Measurements from ENCODE around the gene FGF6.
"Not testable (repeated sequence)": the region's sequence is repeated elsewhere in the genome, so short reads cannot be mapped to it uniquely, and the experiment has no call there.

The FGF6 gene

DNA sequence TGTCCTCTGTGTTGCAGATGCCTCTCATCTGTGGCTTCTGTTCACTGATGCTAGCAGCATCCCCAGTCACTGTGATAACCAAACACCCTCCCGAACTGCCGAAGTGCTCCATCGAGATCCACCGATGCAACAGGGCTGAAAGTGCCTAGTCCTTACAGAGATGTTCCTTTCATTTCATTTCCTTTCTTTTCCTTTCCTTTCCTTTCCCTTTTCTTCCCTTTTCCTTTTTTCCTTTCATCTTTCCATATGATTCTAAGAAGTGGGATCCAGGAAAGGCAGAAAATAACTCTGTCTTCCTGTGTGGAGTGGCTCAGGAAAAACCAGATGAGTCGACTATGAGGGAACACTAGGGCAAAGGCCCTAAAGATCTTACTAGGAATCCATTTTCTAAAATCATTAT, 26.7 kb downstream of the FGF6 start:
- DNase-seq (ENCODE audit: low read depth), result no peak

DNA sequence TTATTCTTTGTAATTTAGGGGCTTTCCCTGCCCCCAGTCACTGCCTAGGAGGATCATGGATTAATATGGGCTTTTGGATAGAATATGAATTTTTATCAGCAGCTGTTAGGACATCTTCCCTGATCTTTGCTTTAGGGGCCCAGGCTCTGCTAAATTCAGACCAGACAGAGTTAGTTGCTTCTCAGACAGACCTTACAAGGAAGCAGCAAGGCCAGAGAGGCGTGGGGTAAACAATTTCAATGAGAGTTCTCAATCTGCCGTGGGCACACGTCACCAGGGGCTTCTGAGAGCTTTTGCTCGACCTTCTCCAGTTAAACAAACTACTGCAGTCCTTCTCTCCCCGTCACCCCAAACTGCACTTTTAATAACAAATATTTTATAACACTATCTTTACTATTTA, 27.7 kb downstream of the FGF6 start:
- no peak for DNase-seq (ENCODE audit: low read depth)

DNA sequence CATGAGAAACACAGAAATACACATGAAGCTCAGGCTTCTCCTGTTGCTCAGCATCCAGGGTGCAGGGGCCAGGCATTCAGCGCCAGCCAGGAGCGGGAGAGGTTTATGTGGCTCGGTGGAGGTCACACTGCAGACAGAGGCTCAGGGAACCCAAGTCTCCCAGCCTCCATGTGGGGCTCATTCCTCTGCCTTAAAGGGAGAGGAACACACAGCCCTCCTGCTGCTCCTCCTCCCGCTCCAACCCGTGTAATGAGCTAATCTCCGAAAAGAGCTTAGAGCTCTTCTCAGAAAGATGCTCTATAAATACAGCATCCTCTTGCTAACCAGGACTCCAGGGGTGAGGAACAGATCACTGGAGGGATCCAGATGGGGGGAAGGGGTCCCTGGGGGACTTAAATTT, 28.2 kb downstream of the FGF6 start:
- no peak for DNase-seq (ENCODE audit: low read depth)

DNA sequence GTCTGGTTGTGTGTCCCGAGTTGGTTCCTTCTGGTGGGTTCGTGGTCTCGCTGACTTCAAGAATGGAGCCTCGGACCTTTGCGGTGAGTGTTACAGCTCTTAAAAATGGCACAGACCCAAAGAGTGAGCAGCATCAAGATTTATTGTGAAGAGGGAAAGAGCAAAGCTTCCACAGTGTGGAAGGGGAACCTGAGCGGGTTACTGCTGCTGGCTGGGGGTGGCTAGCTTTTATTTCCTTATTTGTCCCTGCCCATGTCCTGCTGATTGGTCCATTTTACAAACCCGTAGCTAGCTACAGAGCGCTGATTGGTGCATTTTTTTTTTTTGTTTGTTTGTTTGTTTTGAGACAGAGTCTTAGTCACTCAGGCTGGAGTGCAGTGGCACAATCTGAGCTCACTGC, 29.3 kb downstream of the FGF6 start:
- DNase-seq (ENCODE audit: low read depth), result no peak

DNA sequence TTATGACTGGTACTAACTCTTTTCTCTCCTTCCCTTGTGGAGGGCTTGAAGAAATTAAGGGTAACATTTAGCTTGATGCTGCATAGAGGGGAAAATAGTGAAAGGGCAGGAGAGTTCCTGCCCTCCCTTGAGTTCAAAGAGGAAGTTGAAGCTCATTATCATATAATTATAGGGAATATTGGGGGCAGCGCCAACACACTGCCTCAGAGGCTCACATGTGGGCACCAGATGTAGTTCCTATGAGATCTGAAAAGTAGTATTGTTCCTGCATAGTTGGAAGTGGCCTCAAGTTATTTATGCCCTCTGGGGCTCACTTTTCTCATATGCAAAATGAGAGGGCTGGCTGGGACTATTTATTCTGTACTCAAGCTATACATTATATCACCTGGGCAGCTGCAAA, 33.1 kb downstream of the FGF6 start:
- DNase-seq (ENCODE audit: low read depth), result no peak

DNA sequence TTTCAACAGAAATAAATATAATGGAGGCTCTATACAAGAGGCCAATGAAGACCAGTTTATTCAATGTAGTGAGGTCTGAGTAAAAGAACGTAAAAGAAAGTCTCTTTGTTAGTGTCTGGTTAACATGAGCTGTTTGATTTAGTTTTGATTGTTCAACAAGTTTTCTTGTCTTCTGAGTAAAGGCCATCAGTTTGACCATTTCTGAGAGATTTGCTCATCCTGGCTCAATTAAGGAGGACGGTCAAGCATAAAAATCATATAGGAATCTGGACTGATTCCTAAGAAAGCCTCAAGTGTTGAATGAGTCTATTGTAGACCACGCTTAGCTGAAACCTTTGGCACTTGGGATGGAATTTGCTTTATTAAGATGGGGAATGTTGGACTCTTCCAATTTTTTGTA, 33.6 kb downstream of the FGF6 start:
- no peak for DNase-seq (ENCODE audit: low read depth)

DNA sequence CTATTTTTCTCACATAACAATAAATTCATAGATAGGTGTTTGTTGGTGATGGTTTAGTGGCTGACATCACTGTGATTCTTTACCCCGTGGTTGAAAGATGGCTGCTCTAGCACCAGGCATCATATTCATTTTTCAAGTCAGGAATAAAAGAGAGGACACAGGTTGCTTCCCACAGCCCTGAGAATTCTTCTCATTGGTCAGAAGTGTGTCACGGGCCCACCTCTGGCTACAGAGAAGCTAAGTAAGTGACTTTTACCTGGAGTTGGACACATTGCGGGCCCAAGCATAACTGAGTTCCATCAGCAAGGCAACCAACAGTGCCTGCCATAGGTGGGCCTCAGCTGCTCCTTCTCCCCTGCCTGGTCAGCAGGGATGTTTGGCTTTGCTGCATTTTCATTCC, 38.5 kb downstream of the FGF6 start:
- DNase-seq (ENCODE audit: low read depth), result no peak

DNA sequence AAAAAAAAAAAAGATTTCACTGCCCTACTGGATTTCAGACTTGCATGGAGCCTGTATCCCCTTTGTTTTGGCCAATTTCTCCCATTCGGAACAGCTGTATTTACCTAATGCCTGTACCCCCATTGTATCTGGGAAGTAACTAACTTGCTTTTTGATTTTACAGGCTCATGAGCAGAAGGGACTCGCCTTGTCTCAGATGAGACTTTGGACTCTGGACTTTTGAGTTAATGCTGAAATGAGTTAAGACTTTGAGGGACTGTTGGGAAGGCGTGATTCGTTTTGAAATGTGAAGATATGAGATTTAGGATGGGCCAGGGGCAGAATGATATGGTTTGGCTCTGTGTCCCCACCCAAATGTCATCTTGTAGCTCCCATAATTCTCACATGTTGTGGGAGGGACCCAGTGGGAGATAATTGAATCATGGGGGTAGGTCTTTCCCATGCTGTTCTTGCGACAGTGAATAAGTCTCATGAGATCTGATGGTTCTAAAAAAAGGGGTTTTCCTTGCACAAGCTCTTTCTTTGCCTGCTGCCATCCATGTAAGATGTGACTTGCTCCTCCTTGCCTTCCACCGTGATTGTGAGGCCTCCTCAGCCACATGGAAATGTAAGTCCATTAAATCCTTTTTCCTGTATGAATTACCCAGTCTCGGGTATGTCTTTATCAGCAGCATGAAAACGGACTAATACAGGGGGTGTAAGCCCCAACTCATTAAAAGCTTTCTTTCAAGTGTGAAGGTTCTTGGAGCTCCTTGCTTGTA, 40.6 kb downstream of the FGF6 start:
- DNase-seq (ENCODE audit: low read depth), result not testable (repeated sequence)

DNA sequence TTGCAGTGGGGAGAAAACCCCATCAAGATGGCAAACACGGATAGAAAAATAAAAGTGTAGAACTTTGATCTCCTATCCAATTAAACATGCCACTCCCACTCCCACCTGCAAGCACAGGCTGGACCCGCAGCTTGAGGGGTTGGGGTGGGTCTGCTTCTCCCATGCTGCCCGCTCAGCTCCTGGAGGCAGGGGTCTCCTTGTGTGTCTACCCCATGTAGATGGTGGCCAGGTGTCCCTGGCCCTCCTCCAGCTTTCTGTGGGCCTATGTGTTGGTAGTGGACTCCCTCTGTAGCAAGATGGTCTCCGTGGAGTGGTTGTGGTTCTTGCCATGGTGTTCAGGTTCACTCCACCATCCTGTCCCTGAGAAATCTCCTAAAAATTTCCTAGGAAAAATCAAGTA, 42.6 kb downstream of the FGF6 start:
- DNase-seq (ENCODE audit: low read depth), result no peak

DNA sequence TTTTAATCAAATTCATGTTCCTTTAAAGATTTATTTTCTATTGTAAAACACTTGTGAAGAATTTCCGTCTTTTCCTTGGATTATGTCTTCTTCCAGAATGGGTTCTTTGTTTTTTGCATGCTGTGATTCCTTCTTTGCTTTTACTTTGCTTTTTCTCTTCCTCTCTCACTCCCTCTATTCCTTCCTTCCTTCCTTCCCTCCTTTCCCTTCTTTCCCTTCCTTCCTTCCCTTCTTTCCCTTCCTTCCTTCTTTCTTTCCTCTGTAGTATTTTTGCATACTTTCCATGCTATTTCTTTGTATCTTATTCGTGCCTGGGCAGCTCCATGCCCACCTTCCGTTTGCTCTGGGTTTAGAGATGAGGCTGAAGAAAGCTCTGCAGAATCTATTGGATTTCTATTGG, 44.5 kb downstream of the FGF6 start:
- DNase-seq (ENCODE audit: low read depth), result no peak

DNA sequence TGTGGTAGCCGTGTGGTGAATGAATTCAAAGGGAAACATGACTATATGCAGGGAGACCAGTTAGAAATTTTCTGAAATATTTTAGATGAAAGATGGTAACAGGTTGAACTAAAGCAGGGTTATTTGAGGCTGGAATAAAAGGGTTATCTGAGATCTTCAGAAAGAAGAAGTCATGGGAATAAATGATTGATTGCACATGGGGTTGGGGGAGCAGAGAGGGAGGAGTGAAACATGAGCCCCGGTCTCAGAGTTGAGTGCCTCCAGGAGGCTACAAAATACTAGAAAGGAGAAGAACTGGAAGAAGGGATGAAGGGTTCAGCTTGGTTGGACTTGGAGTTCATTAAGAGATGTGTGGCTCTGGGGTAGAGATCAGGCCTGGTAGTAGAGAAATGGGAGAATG, 49.8 kb downstream of the FGF6 start:
- DNase-seq (ENCODE audit: low read depth), result no peak

DNA sequence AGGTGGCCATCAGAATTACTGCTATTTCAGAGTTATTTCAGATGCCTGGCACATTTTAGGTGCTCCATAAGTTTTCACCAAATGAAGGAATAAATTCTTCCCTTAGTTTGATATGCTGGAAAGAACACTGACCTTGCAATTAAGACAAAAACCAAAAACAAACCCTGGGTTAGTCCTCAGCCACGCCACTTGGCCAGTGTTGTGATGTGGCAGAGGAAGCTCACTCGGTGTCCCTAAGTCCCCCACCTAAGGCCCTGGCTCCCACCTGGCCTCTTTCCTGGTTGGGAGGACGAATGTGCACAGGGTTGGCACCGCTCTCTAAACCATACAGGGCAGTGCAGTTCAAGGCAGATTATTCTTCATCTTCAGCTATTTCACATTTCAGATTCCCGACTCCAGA, 52.4 kb downstream of the FGF6 start:
- DNase-seq (ENCODE audit: low read depth), result no peak

DNA sequence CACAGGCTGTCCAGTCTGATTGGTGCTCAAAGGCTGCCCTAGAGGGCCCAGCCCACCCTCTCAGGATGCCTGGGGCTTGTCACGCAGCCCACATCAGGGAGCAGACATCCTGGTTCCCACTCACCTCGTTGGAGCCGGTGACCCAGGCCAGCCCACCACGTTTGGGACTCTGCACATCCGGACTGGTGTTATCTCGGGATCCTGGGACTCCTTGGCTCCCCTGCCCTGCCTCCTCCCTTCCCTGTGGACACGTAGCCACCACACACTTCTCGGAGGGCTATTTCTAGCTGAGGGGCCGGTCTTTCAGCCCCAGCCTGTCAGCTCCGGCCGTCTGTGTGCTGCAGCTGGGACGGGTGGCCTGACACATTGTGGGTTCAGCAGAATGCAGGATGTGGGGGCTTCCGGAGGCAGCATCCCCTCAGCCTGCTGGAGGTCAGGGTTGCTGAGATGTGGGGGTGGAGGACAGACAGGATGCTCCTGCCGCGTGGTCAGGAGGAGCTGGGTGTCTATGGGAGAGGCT, 53.3 kb downstream of the FGF6 start:
- DNase-seq (ENCODE audit: low read depth), result no peak

DNA sequence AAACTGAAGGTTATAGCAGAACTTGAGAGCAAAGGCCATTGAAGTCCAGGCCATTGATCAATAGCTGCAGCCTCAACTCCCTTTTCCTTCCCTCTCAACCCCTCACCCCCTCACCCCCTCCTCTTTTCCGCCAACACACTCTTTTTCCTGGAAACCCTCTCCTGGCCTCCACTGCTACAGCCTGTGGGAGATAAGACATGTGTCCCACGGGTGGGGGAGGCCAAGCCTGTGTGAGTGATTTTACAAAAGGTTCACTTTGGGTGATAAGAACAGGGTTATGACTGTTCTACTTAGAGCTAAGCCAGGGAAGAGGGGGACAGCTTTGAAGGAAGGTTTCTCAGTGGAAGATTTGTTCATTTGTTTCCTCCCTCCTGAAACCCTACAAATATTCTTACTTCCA, 57.0 kb downstream of the FGF6 start:
- DNase-seq (ENCODE audit: low read depth), result no peak

DNA sequence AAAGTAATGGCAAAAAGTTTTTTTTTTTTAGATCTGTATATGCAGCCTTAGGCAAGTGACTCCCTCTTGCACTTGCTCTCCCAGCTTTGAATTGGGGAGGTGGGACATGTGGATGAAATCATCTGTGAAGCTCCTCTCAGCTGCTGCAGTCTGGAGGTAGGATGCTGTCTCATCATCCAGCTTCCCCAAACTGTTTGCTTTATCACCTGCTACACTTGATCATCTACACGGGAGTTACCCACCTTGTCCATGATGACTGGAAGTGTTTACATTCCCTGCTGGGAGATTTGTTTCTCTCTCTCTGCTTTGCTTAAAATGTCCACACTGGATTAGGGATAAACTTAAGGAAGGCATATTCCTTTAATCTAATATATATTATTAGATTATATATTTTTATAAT, 57.6 kb downstream of the FGF6 start:
- DNase-seq (ENCODE audit: low read depth), result no peak

DNA sequence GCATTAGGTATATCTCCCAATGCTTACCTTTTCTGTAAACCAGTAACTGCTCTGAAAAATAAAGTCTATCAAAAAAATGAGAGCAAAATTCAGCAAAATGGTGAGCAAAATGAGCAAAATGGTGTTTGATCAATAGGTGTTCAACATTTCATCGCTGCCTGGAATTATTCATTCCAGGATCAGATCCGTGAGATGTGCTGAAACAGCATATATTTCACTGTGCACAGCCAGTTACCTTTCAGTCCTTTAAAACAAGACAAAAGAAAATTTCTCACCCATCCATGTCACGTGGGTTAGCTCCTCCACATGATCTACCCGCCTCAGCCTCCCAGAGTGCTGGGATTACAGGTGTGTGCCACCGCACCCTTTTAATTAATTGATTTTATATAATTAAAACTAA, 58.0 kb downstream of the FGF6 start:
- DNase-seq (ENCODE audit: low read depth), result no peak

DNA sequence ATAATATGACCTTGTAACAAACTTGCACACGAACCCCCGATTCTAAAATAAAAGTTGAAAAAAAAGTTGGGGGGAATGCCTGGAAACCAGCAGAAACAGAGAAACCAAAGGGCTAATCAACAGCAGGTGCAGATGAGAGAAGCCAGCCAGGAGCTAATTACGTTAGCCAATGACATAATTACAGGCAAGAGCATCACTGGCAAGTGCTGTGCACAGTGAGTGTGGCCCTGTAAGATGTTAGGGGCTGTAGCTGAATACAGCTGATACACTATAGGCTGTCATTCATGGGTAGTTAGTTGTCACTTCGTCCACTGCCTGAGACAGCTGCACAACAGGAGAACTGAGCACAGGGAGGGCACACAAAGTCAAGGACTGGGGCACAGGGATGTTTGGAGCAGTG, 58.8 kb downstream of the FGF6 start:
- no peak for DNase-seq (ENCODE audit: low read depth)
